Epithelial cell of prostate (primary cell): ENCODE results near the gene AAK1.
"Not testable (repeated sequence)": the region's sequence is repeated elsewhere in the genome, so short reads cannot be mapped to it uniquely, and the experiment has no call there.

ENCODE experiments used
- DNase-seq: peaks from one replicate; pipeline ENCODE4 v3.0.0-alpha.2; 2011; ENCODE audit warnings: low read depth, low spot score
- H3K27ac ChIP-seq: fragments of 450-650 bp; 2 replicates; pipeline ENCODE4 v1.5.1; 2017; ENCODE audit warnings: mild to moderate bottlenecking

AAK1 gene

GRCh38 chr2:69429491-69430183 lies 213.9 kb downstream of the AAK1 start:
- no peak overlapping the region for H3K27ac ChIP-seq
- DNase-seq = no peak

DNA sequence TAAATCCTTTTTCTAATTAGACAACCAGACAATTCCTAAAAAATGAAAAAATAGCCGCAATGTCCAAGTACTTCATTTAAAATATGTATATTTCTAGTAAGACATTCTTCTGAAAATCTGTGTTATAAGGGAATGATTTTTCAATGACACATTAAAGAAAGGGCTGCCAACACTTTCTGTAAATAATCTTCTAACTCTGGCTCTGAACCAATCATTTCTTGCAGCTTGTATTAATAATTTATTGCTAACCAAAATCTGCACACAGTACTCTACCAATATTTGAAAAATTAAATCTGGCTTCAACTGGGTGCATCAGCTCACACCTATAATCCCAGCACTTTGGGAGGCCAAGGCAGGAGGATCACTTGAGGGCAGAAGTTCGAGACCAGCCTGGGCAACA lies 214.6 kb downstream of the AAK1 start:
- DNase-seq = no peak
- no peak overlapping the region for H3K27ac ChIP-seq

- no peak for DNase-seq
- H3K27ac ChIP-seq = no peak overlapping the region
These were observed 219.1 kb downstream of the AAK1 start for GRCh38 chr2:69424419-69424818.

DNA sequence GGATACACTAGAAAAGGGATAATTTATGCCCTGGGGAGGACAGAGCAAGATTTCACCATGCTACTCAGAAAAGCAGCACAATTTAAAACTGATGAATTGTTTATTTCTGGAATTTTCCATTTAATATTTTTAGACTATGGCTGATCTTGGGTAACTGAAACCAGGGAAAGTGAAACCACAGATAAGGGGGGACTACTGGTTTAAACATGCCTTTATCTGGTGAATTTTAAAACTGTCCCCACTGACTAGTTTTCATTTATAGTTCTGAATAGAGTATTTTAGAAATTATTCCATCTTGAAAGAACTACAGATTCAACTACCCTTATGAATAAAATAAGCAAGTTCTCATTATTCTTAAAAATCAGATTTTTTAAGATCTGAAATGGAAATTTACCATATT lies 221.3 kb downstream of the AAK1 start:
- no peak for DNase-seq
- no peak overlapping the region for H3K27ac ChIP-seq

- H3K27ac ChIP-seq, DNase-seq: not testable (repeated sequence)
These were observed 224.4 kb downstream of the AAK1 start for GRCh38 chr2:69419111-69419510.

DNA sequence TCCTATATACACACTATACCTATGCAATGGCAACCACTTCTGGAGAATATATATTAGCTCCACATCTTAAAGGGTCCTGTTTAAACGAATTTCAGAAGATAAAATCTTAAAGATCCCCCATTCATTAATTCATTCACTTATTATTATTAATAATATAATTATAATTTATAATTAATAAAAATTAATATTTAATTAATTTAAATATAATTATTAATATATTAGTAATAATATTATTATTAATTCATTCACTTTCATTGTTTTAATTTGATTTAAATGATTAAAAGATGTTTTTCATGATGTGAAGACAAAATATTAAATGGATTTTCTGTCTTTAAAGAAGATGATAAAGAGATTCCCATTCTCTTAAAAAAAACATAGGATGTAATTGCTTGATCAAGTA lies 227.4 kb downstream of the AAK1 start:
- no peak for DNase-seq
- no peak overlapping the region for H3K27ac ChIP-seq
